GF-D8 (cell line): ENCODE measurements around the gene NOS1.
"Not testable (repeated sequence)": the region's sequence is repeated elsewhere in the genome, so short reads cannot be mapped to it uniquely, and the experiment has no call there.

Experiments used
- DNase-seq: peaks from one replicate; lab custom pipeline; 2025; lab: John Stamatoyannopoulos, UW

NOS1 gene

GRCh38 chr12:117262749-117263148, 98.7 kb downstream of the NOS1 start:
- DNase-seq, result no peak

DNA sequence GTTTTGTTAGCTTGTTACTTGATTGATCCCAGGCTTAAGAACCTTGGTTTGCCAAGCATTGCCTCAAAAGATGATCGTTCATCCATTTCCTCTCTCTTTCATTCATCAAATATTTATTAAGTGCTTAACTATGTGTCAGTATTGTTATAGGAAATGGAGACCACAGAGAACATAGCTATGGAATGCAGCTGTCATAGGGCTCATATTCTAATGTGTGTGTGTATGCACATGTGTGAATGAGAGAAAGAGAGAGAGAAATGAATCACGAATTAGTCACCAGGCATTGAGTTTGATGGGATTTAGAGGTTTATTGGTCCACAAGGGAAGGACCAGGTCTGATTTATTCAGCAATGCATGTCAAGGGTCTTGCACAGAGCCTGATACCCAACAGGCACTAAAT, 100.2 kb downstream of the NOS1 start:
- no peak for DNase-seq

GRCh38 chr12:117255386-117255785, 106.0 kb downstream of the NOS1 start:
- no peak for DNase-seq

DNA sequence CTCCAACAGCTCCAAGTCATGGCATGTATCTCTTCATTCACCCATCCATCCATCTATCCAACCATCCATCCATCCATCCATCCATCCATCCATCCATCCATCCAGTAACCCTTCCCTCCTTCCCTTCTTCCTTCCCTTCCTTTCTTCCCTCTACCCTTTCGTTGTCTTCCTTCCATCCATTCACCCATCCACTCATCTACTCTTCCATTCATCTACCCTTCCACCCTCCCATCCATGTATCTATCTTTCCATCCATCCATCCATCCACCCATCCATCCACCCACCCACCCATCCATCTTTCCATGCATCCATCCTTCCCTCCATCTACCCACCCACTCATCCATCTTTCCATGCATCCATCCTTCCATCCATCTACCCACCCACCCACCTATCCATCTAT, 117.9 kb downstream of the NOS1 start:
- DNase-seq, result no peak

GRCh38 chr12:117241697-117242096, 119.7 kb downstream of the NOS1 start:
- DNase-seq, result no peak

DNA sequence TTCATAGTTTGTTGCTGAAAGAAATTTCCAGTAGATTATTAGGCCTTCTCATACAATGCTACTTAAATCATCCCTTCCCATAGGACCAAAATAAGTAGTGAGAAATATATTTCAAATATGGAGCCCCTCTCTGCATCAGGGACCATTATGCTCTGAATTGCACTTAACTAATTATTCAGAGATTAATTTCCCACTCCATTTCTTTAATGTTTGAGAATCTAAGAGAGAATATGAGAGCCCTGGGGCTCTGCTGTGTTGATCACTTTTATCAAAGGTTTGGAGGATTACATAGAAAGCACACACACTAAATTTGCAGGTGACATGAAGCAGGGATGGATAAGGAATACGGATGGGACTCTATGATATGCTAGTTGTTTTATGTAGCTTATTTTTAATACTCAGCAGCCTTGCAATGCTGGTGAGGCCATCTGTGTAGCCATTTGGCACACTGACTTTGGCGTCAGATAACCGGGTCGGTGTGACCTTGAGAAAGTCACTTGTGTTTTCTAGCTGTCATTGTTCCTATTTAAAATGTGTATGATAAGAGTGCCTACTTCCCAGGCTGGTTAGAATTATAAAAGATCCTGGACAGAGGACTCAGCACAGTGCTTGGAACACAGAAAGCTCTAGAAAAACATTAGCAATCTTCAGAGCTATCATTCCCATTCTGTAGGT, 121.2 kb downstream of the NOS1 start:
- no peak for DNase-seq

DNA sequence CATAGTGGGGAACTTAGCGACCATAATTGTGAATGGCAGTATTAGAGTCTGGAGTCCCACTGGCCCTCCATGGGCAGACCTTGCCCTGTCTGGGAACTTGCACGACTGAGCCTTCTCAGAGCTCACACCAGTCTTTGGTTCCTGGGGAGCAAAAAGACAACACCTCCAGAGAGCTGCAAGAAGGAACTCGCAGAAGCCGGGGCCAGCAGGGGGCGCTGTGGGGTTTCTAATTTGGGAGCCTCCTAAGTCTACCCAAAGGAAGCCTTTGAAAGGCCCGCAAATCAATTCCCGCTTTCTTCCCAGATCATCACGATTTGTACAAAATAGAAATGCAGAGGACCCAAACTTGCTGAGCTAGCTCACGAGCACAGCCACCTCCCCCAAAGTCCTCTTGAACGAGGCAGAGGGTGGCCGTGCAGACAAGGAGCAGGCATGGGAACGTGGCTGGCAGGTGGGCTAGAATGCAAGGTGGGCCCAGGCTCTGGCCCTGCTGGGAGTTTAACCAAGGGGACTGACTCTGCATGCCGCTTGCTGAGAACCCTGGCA, 124.9 kb downstream of the NOS1 start:
- DNase-seq, result no peak

- DNase-seq, result no peak
Measured at GRCh38 chr12:117235261-117235660, 126.2 kb downstream of the NOS1 start.

GRCh38 chr12:117234441-117234840, 127.0 kb downstream of the NOS1 start:
- DNase-seq, result no peak

- DNase-seq, result no peak
Measured at GRCh38 chr12:117231750-117232149, 129.7 kb downstream of the NOS1 start.

DNA sequence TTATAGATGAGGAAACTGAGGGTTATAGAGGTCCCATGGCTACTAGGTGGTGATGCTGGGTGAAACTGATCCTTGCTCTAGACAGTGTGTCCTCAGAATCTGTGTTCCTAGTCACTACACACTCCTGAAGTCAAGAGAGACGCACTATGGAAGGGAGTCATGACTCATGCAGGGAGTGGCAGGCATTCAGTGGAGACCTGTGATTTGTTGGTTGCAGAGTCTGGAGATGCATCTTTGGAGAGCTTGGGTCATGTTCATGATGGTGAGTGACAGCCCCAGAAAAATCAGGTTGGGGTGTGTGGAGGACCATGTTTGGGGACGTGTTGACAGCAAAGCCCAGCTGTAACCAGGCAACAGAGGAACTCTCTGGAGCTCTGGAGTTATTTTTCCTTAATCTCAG, 133.2 kb downstream of the NOS1 start:
- no peak for DNase-seq

DNA sequence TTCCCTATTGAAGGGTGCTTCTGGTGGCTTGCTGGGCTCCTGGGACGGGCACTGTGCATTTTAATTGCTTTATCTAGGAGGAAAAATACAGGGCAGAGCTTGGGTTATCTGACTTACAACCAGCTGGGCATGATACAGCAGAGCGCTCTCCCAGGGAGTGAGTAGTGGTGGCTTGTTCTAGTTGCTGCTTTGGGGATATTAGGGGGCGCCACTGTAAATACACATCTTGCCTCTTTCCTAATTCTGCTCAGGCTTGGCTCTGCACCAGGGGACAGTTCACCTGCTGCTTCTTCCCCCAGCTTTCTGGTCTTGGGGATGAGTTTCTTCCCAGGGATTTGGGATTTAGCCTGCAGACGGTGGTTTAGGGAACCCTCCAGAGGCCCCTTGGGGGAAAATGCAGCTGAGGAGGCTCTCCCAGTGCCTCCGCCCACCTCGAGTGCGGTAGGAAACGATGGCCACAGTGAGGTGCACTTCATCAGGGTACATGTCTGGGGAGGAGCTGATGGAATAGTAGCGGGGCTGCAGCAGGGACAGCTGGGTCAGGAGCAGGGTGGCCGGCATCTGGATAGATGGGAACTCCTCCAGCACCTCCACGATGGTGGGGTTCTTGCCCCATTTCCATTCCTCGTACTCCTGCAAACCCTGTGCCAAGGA, 134.3 kb downstream of the NOS1 start:
- DNase-seq, result no peak

GRCh38 chr12:117226505-117226904, 134.9 kb downstream of the NOS1 start:
- no peak for DNase-seq

DNA sequence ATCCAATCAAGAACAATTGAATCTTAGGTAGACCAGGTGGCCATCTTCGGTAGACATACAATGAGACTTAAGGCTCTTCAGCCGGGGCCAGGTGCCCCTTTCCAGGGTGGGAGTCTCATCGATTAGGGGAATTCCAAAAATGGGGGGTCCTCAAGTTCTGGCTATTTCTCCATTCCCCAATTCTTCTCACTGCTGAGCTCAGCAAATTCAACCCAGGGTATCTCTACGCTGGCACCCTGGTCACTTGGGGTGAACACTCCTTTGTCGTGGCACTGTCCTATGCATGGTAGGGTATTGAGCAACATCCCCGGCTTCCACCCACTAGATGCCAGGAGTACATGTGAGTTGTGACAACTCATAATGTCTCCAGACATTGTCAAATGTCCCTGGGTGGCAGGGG, 136.2 kb downstream of the NOS1 start:
- DNase-seq, result no peak

DNA sequence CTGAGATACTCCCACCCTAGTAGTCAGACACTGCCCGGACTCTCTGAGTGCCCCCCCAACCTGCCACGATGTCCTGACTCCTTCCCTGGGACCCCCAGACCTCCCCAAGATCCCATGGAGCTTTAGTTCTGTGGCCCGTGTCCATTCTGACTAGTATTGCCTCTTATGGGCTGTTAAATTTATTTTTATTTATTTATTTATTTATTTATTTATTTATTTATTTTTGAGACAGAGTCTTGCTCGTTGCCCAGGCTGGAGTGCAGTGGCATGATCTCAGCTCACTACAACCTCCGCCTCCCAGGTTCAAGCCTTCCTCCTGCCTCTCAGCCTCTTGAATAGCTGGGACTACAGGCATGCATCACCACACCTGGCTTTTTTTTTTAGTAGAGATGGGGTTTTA, 140.5 kb downstream of the NOS1 start:
- not testable (repeated sequence) for DNase-seq

DNA sequence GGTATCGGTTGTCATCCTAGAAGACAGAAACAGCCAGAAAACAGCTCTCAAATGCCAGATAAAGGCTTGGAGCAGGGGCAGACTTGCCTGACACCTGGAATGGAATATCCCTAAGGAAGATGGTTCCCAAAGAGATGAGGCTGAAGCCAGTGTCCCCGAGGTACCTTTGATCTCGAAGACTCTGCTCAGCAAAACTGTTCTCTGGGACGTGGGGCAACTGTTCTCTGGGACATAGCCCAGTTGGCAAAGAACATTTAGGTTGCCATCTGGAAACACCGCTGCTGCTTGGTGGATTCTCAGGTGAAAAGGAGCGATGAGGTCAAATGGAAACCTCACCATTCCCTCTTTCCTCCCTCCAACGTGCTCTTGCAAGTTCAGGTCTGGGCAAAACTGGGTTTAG, 143.3 kb downstream of the NOS1 start:
- no peak for DNase-seq

GRCh38 chr12:117216686-117217085, 144.7 kb downstream of the NOS1 start:
- DNase-seq, result no peak

GRCh38 chr12:117214797-117215196, 146.6 kb downstream of the NOS1 start:
- no peak for DNase-seq

- DNase-seq, result no peak
Measured at GRCh38 chr12:117213295-117213808, 148.1 kb downstream of the NOS1 start.

GRCh38 chr12:117212563-117213190, 148.7 kb downstream of the NOS1 start:
- peak; percentile 4 for DNase-seq

- DNase-seq, result no peak
Measured at GRCh38 chr12:117210266-117210918, 151.0 kb downstream of the NOS1 start.

DNA sequence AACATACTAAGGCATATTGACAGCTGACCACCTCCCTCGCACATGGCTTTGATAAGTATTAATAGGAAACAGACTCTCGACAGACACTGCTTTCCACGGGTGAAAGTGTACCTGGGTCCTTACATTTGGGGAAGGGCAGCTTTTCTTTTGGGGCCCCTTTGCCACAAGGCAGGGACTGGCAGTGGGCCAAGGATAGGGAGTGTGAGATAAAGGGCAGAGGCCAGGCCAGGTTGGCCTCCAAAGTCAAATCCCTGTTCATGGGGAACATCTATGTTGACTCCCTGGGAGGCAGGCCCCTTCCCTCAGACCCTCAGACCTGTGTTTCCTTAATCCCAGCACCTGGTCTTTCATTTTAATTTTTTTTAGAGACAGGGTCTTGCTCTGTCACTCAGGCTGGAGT, 151.8 kb downstream of the NOS1 start:
- DNase-seq, result no peak
